T-helper 2 cell treated with Interferon-gamma antibody and Interleukin-4, amounts not matched to agents 5 μg/mL and 100 μg/mL, for 36 hours (primary cell): Measurements from ENCODE around the gene SLC35G1.

ENCODE experiments used
- DNase-seq: peaks from one replicate; pipeline ENCODE4 v3.0.0; 2021; ENCODE audit warnings: low spot score
- H3K27ac Mint-ChIP-seq: one replicate; pipeline ENCODE4 v1.8.0; 2021; ENCODE audit warnings: mild to moderate bottlenecking, mixed read lengths
- H3K27me3 Mint-ChIP-seq: one replicate; pipeline ENCODE4 v1.8.0; 2021; ENCODE audit warnings: low read depth, mixed read lengths
- H3K36me3 Mint-ChIP-seq: one replicate; pipeline ENCODE4 v1.8.0; 2021; ENCODE audit warnings: low read depth, mixed read lengths
- H3K4me1 Mint-ChIP-seq: one replicate; pipeline ENCODE4 v1.8.0; 2021; ENCODE audit warnings: low read depth, mixed read lengths
- H3K4me3 Mint-ChIP-seq: one replicate; pipeline ENCODE4 v1.8.0; 2022; ENCODE audit warnings: mild to moderate bottlenecking, moderate library complexity, mixed read lengths
- H3K9me3 Mint-ChIP-seq: one replicate; pipeline ENCODE4 v1.8.0; 2021; ENCODE audit warnings: mixed read lengths

The SLC35G1 gene

DNA sequence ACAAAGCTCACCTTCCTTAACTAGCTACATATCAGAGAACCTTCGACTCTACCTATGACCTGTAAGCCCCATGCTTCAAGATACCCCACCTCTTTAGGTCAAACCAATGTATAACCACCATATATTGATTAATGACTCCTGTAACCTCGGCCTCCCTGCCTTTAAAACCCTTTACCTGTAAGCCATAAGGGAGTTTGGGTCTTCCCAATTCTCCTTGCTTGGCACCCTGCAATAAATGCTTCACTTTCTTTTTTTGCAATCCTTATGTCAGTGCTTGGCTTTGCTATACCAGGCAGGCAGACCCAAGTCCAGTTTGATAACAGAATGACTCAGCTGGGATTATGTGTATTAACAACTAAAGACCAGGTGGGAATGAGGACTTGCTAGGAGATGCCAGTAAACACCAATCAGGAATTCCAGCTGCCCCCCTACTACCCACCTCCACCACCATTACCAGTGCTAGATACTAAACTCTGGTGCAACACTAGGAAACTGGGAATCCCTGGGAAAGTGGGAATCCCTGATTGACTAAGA lies 22.0 kb upstream of the SLC35G1 start:
- Mint-ChIP-seq H3K27ac (no peak overlapping the region), H3K4me3 (no peak overlapping the region), H3K4me1 (no peaks in the 10 kb centered on the region), H3K9me3 (no peaks in the 10 kb centered on the region), H3K36me3 (no peaks in the 10 kb centered on the region), H3K27me3 (peaks cover 37% of the 10 kb centered on the region)
- DNase-seq: no peak

DNA sequence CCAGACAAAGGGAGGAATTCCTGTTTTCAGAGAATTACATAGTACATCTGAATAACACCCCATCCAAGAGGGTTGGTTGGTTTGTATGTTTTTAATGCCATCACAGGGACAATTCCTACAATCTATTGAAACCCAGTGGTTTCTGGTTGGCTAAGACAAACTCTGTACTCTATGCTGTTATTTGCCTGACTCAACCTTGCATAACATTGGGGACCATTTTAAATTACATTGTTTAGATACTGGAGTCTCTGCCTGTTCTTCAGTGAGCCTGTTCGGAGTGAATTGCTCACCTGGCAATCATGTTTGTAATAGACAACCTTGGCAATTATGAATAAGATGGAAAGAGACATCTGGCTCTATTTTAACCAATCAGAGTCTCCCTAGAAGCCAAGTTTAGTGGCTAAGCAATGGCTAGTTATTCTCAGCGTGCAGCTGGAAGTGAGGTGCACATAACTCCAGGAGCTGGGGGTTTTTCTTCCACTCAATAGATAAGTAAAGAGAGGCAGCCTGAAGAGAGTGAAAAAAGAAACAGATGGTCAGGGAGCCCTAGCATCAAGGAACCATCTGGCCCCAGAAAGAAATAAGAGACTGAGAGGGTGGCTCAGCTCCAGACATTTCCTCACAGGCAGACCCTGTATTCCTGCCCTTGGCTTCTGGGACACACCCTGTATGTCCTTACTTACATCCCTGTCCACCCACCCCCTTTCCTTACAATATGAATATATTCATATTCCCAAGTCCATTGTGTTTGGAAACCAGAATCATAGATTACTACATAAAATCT lies 21.2 kb upstream of the SLC35G1 start:
- Mint-ChIP-seq H3K4me3 (no peak overlapping the region), H3K27ac (no peak overlapping the region), H3K9me3 (no peaks in the 10 kb centered on the region), H3K4me1 (no peaks in the 10 kb centered on the region), H3K27me3 (peaks cover 35% of the 10 kb centered on the region), H3K36me3 (no peaks in the 10 kb centered on the region)
- DNase-seq: no peak

DNA sequence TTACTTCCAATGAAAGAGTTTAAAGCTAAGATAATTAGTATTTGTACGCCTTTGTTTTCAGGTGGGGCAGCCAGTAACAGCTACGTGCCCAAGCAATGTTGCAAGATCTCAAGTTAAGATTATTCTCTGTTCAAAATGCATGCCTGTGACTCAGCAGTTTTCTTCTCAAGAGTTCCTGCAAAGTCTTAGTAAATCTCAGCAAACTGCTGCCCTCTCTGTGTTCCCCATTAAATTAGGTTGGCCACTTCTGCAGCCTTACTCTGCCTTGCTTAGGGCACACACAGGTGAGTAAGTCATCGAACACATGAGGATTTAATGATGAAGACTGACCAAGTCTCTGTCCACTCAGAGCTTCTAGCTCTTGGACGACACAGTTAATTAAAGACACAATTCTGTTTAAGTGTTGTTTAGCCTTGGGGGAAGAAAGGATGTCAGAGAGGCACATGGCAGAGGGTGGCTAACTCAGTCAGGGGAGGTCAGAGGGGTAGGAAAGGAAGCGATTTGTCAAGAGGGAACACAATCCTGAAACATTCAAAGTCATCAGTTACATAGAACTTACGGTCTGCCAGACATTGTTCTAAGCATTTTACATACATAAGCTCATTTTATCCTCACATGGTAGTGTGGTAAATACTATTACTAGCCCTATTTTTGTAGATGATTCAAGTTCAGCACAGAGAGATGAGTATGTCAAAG lies 20.2 kb upstream of the SLC35G1 start:
- H3K9me3 Mint-ChIP-seq: no peaks in the 10 kb centered on the region
- peaks cover 32% of the 10 kb centered on the region for H3K27me3 Mint-ChIP-seq
- no peak overlapping the region for H3K27ac Mint-ChIP-seq
- no peak for DNase-seq
- H3K36me3 Mint-ChIP-seq: no peaks in the 10 kb centered on the region
- H3K4me1 Mint-ChIP-seq: no peaks in the 10 kb centered on the region
- no peak overlapping the region for H3K4me3 Mint-ChIP-seq

DNA sequence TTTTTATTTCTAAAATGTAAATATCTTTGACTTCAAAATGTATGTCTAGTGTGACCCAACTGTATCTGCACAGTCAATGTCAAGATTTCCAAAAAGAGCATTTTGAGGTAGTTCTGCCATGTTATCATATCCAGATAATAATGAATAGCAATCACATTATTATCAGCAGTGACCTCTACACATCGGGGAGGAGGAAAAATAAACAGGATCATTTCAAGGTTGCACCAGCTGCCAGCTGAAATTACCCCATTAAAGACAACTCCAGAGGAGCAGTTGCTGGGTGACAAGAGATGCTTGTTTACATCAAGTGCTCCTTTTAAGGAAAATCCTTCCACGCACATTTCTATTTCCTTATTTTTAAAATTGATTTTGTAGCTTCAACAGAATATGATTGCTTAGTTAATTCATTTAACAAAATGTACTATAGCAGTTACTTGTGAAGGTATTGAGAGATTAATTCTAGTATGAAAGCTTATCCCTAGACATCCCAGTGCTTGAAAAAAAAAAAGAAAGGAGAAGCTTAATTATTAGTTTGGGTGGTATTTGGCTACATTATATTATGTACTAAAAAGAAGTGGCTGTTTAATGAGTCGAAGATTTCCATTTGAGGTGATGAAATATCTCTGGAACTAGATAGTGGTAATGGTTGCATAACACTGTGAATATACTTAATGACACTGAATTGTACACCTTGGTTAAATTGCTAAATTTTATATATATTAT lies 19.3 kb upstream of the SLC35G1 start:
- Mint-ChIP-seq H3K4me1 (no peaks in the 10 kb centered on the region), H3K27me3 (peaks cover 39% of the 10 kb centered on the region), H3K9me3 (no peaks in the 10 kb centered on the region), H3K36me3 (no peaks in the 10 kb centered on the region), H3K27ac (no peak overlapping the region), H3K4me3 (no peak overlapping the region)
- DNase-seq: no peak

DNA sequence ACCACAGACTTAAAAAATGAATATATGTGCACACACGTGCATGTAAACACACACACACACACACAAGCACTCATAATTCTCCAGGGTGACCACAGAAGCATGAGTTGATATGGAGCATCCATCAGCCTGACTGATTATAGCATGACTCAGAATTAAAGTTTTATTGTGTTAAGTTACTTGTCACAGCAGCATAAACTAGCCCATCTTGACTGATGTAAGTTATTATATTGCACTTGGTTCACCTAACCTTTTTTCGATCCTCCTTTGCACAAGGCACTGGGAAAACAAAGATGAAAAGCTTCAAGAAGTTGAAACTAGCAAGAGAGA lies 18.8 kb upstream of the SLC35G1 start:
- H3K4me1 Mint-ChIP-seq: no peaks in the 10 kb centered on the region
- H3K27ac Mint-ChIP-seq: no peak overlapping the region
- no peaks in the 10 kb centered on the region for H3K9me3 Mint-ChIP-seq
- no peak for DNase-seq
- H3K4me3 Mint-ChIP-seq: no peak overlapping the region
- peaks cover 40% of the 10 kb centered on the region for H3K27me3 Mint-ChIP-seq
- no peaks in the 10 kb centered on the region for H3K36me3 Mint-ChIP-seq

DNA sequence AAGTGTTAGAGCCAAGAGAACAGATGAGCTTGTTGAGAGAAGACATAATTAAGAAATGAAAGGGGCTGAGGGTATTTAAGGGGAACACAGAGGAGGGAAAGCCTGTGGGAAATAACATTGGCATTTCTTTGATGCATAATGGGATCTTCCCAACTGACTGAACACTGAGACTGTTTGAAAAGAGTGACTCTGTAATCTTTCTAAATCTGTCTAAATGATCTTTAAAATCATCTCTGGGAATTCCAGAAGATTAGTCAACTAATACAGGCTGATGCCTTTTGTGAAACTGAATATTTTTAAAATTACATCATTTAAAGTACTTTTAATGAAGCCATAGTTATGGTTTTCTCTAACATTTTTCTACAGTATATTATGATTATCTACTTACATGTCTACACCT lies 17.4 kb upstream of the SLC35G1 start:
- no peak overlapping the region for H3K4me3 Mint-ChIP-seq
- no peaks in the 10 kb centered on the region for H3K9me3 Mint-ChIP-seq
- no peaks in the 10 kb centered on the region for H3K4me1 Mint-ChIP-seq
- no peaks in the 10 kb centered on the region for H3K36me3 Mint-ChIP-seq
- no peak overlapping the region for H3K27ac Mint-ChIP-seq
- H3K27me3 Mint-ChIP-seq: peaks cover 46% of the 10 kb centered on the region
- no peak for DNase-seq

DNA sequence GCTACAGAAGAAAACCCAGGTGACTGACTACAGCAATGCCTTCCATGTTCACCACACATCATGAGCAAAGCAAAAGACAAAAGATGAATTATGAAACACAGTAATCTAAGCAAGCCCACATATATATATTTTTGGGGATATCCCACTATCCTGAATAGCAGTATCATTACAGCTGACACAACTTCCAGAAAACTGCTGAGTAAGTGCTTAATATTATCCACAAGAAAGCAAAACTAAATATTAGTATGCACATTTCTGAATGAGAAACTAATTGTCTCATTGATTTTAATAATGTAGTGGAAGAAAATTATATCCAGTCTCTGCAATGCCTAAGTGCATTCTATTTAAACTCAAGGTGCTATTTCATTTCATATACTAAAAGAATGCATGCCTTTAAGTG lies 14.5 kb upstream of the SLC35G1 start:
- no peak overlapping the region for H3K4me3 Mint-ChIP-seq
- peaks cover 49% of the 10 kb centered on the region for H3K27me3 Mint-ChIP-seq
- H3K4me1 Mint-ChIP-seq: no peaks in the 10 kb centered on the region
- H3K9me3 Mint-ChIP-seq: no peaks in the 10 kb centered on the region
- H3K36me3 Mint-ChIP-seq: no peaks in the 10 kb centered on the region
- DNase-seq: no peak
- no peak overlapping the region for H3K27ac Mint-ChIP-seq

DNA sequence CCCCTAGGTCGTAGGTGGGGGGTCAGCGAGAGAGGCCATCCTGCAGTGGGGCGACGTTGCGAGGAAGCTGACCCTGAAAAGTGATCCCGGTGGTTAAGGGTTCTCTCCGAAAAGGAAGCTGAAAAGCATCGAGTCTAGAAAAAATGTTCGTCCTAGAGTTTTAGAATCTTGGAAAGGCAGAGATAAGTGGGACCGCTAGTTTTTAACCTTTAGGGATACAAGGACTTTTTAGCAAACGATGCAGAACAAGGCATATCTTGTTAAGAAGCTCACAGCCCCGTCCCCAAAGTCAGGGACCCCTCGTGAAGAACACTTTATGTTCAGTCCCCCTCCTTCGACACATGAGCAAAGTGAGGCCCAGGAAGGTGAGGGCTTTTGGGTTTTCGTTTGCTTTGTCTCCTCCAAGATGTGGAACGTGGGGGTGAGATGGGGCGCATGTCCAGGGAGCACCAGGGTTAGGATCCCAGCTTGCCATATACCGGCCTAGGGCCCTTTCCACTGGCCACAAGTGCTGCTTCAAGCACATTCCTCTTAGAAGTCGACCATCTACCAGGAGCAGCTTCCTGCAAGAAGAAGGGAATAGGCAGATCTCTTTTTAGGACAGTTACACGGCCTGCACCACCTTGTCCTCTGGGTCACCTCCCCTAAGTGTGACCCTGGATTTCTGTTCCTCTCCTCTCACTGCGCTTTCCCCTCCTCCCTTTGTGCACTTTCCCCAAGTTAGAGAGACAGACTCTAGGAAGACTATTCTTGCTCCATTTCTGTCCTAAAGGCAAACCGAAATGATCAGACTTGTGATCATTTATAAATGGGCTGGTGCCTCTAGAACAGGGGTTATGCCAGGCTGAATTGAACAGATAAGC lies 969 bp downstream of the SLC35G1 start:
- peaks cover 12% of the 10 kb centered on the region for H3K27me3 Mint-ChIP-seq
- H3K27ac Mint-ChIP-seq: no peak overlapping the region
- H3K4me3 Mint-ChIP-seq: peak overlapping the region; percentile 79
- H3K9me3 Mint-ChIP-seq: no peaks in the 10 kb centered on the region
- H3K4me1 Mint-ChIP-seq: peaks cover 22% of the 10 kb centered on the region
- DNase-seq: no peak
- H3K36me3 Mint-ChIP-seq: peaks cover 3% of the 10 kb centered on the region

DNA sequence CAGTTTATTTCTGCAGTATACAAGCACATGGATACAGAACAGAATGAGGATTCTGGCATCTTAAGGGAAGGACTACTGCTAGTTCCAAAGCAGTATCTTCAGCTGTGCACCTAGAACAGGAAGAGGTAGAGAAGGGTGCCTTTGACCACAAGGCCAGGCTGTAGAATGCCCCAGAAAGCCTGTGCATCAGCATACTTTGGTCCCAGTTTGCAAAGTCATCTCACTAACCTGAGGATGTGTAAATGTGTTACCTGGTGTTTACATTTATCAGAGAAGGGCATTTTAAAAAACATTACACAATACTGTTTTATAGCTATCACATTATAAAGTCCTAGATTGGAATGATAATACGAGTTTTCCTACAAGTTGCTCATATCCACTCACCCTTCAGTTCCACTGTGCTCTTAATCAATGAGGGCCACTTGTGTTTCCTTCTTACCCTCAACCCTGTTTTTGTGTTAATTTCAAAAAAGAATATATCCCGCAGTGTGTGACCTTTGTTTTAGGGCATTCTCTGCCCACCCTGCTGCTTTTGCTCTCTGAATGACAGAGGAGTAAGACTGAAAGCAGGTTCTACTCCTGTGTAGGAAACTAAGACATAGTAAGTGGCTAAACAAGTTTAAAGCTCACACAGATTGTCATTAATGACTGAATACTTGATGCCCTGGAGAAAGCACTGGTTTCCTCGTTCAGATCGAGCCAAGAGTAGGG lies 3.4 kb downstream of the SLC35G1 start:
- no peak overlapping the region for H3K27ac Mint-ChIP-seq
- H3K4me3 Mint-ChIP-seq: no peak overlapping the region
- peaks cover 3% of the 10 kb centered on the region for H3K36me3 Mint-ChIP-seq
- H3K9me3 Mint-ChIP-seq: no peaks in the 10 kb centered on the region
- peaks cover 22% of the 10 kb centered on the region for H3K4me1 Mint-ChIP-seq
- no peak for DNase-seq
- peaks cover 4% of the 10 kb centered on the region for H3K27me3 Mint-ChIP-seq

DNA sequence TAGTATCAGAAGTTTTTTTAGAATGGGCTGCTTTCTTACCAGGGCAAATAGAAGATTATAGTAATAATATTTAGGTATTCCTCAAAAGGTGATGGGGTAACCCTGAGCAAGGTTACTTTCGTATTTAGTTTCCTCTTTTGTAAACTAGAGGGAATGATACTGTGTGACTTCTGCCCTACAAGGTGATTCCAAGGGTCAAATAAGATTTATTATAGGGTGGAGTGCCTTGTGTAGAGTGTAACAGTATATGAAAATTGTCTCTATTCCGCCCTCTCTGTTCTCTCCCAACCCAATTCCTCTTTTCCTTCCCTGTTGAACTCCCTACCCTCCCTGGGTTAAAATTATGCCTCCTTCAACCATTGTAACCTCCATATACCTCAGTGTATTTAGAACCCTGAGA lies 5.3 kb downstream of the SLC35G1 start:
- H3K4me1 Mint-ChIP-seq: peaks cover 15% of the 10 kb centered on the region
- no peak overlapping the region for H3K4me3 Mint-ChIP-seq
- H3K36me3 Mint-ChIP-seq: peaks cover 3% of the 10 kb centered on the region
- no peak for DNase-seq
- H3K27ac Mint-ChIP-seq: no peak overlapping the region
- no peaks in the 10 kb centered on the region for H3K27me3 Mint-ChIP-seq
- no peaks in the 10 kb centered on the region for H3K9me3 Mint-ChIP-seq

DNA sequence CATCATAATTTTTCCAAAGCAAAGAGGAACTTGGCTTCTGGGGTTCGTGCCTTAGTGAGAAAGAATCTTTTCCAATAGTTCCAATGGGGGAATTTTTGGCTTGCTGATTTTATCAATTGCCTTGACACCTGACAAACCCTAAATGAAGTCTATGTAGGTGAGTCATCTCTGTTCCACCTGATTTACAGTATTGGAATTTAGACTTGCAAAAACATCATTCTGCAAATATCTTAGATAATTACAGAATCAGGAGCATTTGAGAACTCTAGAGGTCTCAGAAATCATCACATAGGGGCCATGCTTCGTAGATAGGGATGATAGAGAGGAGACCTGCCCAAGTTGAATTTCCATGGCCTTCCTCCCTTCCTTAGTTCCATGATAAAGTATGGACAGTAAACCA lies 9.3 kb downstream of the SLC35G1 start:
- no peak for DNase-seq
- Mint-ChIP-seq H3K9me3 (no peaks in the 10 kb centered on the region), H3K36me3 (peaks cover 12% of the 10 kb centered on the region), H3K27me3 (no peaks in the 10 kb centered on the region), H3K4me1 (peaks cover 8% of the 10 kb centered on the region), H3K27ac (no peak overlapping the region), H3K4me3 (no peak overlapping the region)

DNA sequence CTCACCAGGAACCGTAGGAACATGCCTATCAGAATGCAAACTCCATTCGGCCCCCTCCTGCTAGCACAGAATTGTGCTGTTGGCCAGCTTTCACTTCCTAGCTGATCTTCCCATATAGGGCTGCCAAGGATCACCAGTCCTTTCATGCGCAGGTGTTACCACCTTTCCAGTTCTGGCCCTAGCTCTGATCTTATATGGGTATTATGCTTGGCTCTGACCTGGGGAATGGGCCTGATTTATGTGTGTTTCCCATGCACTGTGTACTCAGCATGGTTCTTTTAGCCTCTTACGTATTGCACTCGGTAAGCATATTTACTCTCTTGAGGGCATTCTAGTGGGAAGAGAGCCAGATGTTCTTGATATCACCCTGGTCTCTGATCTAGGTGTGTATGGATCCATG lies 11.1 kb downstream of the SLC35G1 start:
- Mint-ChIP-seq H3K4me1 (peaks cover 8% of the 10 kb centered on the region), H3K27ac (no peak overlapping the region), H3K4me3 (no peak overlapping the region), H3K27me3 (no peaks in the 10 kb centered on the region), H3K9me3 (no peaks in the 10 kb centered on the region), H3K36me3 (peaks cover 14% of the 10 kb centered on the region)
- DNase-seq: no peak

DNA sequence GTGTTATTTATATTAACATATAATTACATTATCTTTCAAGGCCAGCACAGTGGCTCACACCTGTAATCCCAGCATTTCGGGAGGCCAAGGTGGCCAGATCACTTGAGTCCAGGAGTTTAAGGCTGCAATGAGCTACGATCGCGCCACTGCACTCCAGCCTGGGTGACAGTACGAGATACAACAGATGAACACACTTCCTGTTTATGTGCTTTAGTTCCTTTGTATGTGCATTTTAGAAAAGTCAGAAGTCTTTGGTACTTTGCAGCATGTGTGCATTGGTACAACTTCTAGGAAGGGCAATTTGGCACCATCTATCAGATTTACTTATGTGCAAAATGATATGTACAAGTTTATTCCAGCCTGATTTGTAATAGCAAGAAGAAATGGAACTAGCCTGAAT lies 13.3 kb downstream of the SLC35G1 start:
- DNase-seq: no peak
- H3K4me3 Mint-ChIP-seq: no peak overlapping the region
- H3K27me3 Mint-ChIP-seq: no peaks in the 10 kb centered on the region
- peaks cover 14% of the 10 kb centered on the region for H3K36me3 Mint-ChIP-seq
- no peaks in the 10 kb centered on the region for H3K9me3 Mint-ChIP-seq
- H3K4me1 Mint-ChIP-seq: peaks cover 8% of the 10 kb centered on the region
- H3K27ac Mint-ChIP-seq: no peak overlapping the region
